ENCODE measurements around the gene SMAD7. TPM values are rescaled to one million over a fixed set of nuclear protein-coding genes. Genes with fewer than 3 reads are reported as not detected.

The SMAD7 gene
- total and polyA plus RNA-seq, 4 experiments from 2014 or later, result 2.7 to 31.2 (median 17.9) TPM

DNA sequence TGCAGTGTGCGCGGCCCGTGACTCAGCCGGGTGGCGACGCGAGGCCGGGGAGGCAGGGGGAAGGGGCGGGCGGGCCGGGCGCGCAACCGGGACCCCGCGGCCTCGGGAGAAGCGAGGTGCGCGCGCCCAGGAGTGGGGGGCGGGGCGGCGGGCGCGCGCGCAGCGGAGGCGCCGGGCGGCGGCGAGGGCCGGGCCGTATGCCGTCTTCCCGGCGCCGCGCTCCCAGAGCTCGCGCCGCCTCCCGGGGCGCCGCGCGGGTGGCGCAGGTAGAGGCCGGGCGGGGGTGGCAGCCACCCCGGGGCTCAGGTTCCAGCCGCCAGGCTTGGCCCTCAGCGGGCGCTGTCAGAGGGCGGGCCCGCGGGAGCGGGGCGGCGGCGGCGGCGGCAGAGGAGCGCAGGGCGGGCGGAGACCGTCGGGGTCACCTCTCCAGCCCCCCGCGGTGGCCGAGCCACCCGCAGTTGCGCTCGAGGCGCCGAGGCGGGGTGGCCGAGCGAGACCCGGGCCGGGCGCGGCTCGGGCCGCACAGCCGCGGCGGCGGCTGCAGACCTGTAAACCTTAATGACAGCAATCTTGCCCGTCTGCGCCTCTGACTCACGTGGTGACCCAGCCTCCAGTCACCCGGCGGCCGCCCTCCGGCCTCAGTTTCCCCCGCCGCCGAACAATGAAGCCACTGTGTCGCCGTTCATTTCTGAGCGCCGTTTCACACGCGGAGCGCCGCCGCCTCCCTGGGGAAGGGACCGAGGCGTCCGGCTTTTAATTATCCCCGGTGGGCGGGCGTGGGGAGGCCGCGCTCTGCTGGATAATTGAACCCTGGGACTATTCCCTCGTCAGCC lies 25.3 kb upstream of the SMAD7 start:
- CTCF ChIA-PET (ENCODE audit: partially characterized antibody), result interaction anchor here (0.6 kb wide), 1 partner anchor 45 kb away, joined by 3 read pairs; no protein-coding TSS in a partner anchor
- Mint-ChIP-seq H3K36me3 (no peaks in the 10 kb centered on the region), H3K27ac (peak overlapping the region in 2 of 7 donors; percentile 67 to 77), H3K4me1 (peaks cover 7 to 15% (median 11%) of the 10 kb centered on the region in 4 donors), H3K27me3 (peaks cover 6 to 9% of the 10 kb centered on the region in 2 donors), H3K9me3 (peaks cover 0 to 2% (median 0%) of the 10 kb centered on the region in 8 donors), H3K4me3 (peak overlapping the region; percentile 80 to 85 (median 83))
- H3K9me3 ChIP-seq (ENCODE audit: control insufficient read depth in 1 of 2, low read length in 2 of 2), result no peaks in the 10 kb centered on the region
- peak overlapping the region in 1 of 2 donors; percentile 57 for H3K4me3 ChIP-seq (ENCODE audit: low read length in 2 of 2)
- peaks cover 4% of the 10 kb centered on the region for H3K4me1 ChIP-seq (ENCODE audit: insufficient read depth, low read length)
- no peaks in the 10 kb centered on the region for H3K36me3 ChIP-seq (ENCODE audit: insufficient read depth, low read length)
- no peaks in the 10 kb centered on the region for H3K27me3 ChIP-seq (ENCODE audit: insufficient read depth, low read length)
- no peak overlapping the region for H3K27ac ChIP-seq (ENCODE audit: low read depth, low read length)
- peak; percentile 47 to 58 (median 49) for DNase-seq
- POLR2A ChIA-PET (ENCODE audit: partially characterized antibody), result interaction anchor here (0.6 to 1.7 kb wide), 5 partner anchors 14 to 24 kb away, joined by 3 to 5 read pairs (median 4); no protein-coding TSS in a partner anchor
- intact Hi-C loops (cut with micrococcal nuclease), result loop anchor here (10.0 kb wide), 1 partner anchor 51 kb away; no protein-coding TSS in a partner anchor

DNA sequence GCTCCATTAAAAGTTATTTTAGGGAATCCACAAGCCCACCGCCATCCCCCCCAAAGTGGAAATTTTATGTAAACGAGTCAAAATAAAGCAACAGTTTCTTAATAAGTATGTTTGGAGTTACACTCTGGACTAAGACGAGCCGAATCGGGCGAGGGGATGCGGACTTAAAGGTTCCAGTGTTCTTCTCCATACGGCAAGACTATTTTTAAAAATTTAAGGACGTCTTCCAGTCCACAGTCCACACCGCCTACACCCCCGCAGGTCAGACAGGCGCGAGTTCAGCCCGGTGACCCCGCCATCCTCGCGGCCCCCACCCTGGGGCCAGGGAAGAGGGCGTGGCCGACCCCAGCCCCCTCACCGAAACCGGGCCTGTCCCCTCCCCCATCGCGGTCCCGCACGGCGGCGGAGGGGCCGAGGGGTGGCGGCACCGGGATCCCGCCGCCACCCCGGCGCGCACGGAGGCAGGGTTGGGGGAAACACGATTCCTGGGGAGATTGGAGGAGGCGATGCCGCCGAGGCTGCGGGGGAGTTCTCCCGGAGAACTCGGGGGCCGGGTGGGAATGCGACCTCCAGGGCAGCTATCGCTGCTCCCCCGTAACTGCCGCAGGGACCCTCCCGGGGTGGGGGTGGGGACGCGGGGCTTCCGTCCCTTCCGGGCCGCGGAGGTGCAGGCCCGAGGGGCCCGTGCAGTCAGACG lies 24.5 kb upstream of the SMAD7 start:
- Mint-ChIP-seq H3K4me1 (peaks cover 7 to 14% (median 10%) of the 10 kb centered on the region in 4 donors), H3K27ac (peak overlapping the region in 4 of 7 donors; percentile 47 to 80 (median 50)), H3K4me3 (peak overlapping the region; percentile 75 to 88 (median 84)), H3K9me3 (peaks cover 0 to 2% (median 0%) of the 10 kb centered on the region in 8 donors), H3K36me3 (no peaks in the 10 kb centered on the region), H3K27me3 (peaks cover 6 to 7% of the 10 kb centered on the region in 2 donors)
- CTCF ChIA-PET (ENCODE audit: partially characterized antibody), result no interaction called here
- H3K27ac ChIP-seq (ENCODE audit: low read depth, low read length), result peak overlapping the region; percentile 6
- H3K4me1 ChIP-seq (ENCODE audit: insufficient read depth, low read length), result peaks cover 4% of the 10 kb centered on the region
- no peaks in the 10 kb centered on the region for H3K36me3 ChIP-seq (ENCODE audit: insufficient read depth, low read length)
- no peaks in the 10 kb centered on the region for H3K27me3 ChIP-seq (ENCODE audit: insufficient read depth, low read length)
- no peaks in the 10 kb centered on the region for H3K9me3 ChIP-seq (ENCODE audit: control insufficient read depth in 1 of 2, low read length in 2 of 2)
- POLR2A ChIA-PET (ENCODE audit: partially characterized antibody), result interaction anchor here (0.6 to 1.3 kb wide), 3 partner anchors 13 to 19 kb away, joined by 3 to 5 read pairs (median 4); no protein-coding TSS in a partner anchor
- H3K4me3 ChIP-seq (ENCODE audit: low read length in 2 of 2), result peak overlapping the region in 1 of 2 donors; percentile 57
- intact Hi-C loops (cut with micrococcal nuclease), result loop anchor here (10.0 kb wide), 1 partner anchor 50 kb away; no protein-coding TSS in a partner anchor
- DNase-seq, result no peak

DNA sequence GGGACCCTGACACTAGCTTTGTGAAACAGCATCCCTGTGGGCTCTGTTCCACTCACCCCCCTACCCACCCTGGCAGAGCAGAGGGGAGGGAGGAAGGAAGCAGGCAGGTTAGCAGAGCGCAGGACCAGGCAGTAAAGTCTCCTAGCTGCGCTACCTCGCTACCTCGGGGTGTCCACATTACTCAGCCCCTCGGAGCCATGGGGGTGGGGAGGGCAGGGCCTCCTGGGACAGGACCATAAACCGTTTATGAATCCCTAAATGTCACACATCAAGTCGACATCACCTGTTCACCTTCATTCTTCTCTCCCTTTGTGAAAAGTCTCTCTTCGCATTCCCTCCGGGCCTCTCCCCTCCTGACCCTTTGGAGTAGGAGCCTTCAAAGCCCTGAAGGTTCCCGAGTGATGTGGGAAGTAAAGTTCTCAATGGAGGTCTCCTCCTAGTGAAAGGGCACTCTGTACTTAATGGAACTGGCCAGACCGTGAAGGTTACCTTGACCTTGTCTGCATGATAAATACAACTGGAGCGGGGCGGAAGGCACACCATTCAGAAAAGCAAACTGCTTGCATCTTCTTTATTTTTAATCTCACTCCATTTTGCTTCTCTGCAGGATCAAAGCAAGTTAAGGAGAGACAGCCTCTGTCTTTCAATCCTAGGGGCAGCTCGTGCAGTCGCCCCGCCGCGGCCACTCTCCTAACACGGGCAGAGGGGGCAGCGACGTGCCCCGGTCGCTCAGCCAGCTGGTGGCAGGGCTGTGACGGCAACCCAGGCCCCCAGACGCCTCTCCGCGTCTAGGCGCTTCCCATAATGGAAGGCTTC lies 23.7 kb upstream of the SMAD7 start:
- H3K4me3 Mint-ChIP-seq, result peak overlapping the region; percentile 57 to 88 (median 84)
- Histone ChIP-seq H3K9me3 (ENCODE audit: control insufficient read depth in 1 of 2, low read length in 2 of 2) (no peaks in the 10 kb centered on the region), H3K36me3 (ENCODE audit: insufficient read depth, low read length) (no peaks in the 10 kb centered on the region), H3K4me1 (ENCODE audit: insufficient read depth, low read length) (peaks cover 4% of the 10 kb centered on the region), H3K27me3 (ENCODE audit: insufficient read depth, low read length) (no peaks in the 10 kb centered on the region), H3K27ac (ENCODE audit: low read depth, low read length) (no peak overlapping the region), H3K4me3 (ENCODE audit: low read length in 2 of 2) (no peak overlapping the region)
- H3K36me3 Mint-ChIP-seq, result no peaks in the 10 kb centered on the region
- no peak for DNase-seq
- peaks cover 0 to 2% (median 0%) of the 10 kb centered on the region in 8 donors for H3K9me3 Mint-ChIP-seq
- peaks cover 7 to 14% (median 9%) of the 10 kb centered on the region in 4 donors for H3K4me1 Mint-ChIP-seq
- H3K27ac Mint-ChIP-seq, result peak overlapping the region in 4 of 7 donors; percentile 44 to 80 (median 62)
- intact Hi-C loops (cut with micrococcal nuclease), result loop anchor here (5.0 to 10.0 kb wide), 2 partner anchors 50 to 197 kb away; no protein-coding TSS in a partner anchor
- H3K27me3 Mint-ChIP-seq, result peaks cover 4 to 6% of the 10 kb centered on the region in 2 donors
- POLR2A ChIA-PET (ENCODE audit: partially characterized antibody), result interaction anchor here (0.9 kb wide), 1 partner anchor 23 kb away, joined by 3 read pairs; the partner anchor contains the start of gene SMAD7
- CTCF ChIA-PET (ENCODE audit: partially characterized antibody), result no interaction called here

DNA sequence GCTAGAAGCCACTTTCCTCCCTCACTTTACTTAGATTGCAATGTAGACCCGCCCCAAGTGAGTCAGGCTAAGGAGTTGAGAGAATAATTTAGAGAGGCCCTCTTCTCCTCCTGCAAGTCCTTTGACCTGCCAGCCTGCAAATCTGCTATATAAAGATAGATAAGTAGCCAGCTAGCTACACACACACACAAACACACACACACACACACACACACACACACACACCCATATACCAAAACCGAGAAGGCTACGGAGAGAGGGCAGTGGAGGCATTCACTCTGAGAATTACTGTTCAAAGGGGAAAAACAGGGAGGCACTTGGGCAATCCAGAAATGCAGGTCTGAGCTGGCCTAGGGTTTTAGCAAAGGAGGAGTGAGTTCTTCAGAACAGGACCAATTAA lies 23.0 kb upstream of the SMAD7 start:
- Histone ChIP-seq H3K27me3 (ENCODE audit: insufficient read depth, low read length) (no peaks in the 10 kb centered on the region), H3K9me3 (ENCODE audit: control insufficient read depth in 1 of 2, low read length in 2 of 2) (no peaks in the 10 kb centered on the region), H3K4me3 (ENCODE audit: low read length in 2 of 2) (no peak overlapping the region), H3K4me1 (ENCODE audit: insufficient read depth, low read length) (peaks cover 4% of the 10 kb centered on the region), H3K27ac (ENCODE audit: low read depth, low read length) (no peak overlapping the region), H3K36me3 (ENCODE audit: insufficient read depth, low read length) (no peaks in the 10 kb centered on the region)
- Mint-ChIP-seq H3K4me3 (peak overlapping the region in 6 of 8 donors; percentile 4 to 65 (median 26)), H3K27ac (peak overlapping the region in 3 of 7 donors; percentile 11 to 62 (median 38)), H3K4me1 (peaks cover 5 to 17% (median 9%) of the 10 kb centered on the region in 4 donors), H3K9me3 (peaks cover 0 to 2% (median 0%) of the 10 kb centered on the region in 8 donors), H3K27me3 (peaks cover 4 to 6% of the 10 kb centered on the region in 2 donors), H3K36me3 (no peaks in the 10 kb centered on the region)
- POLR2A ChIA-PET (ENCODE audit: partially characterized antibody), result interaction anchor here (0.9 kb wide), 1 partner anchor 22 kb away, joined by 3 read pairs; the partner anchor contains the start of gene SMAD7
- CTCF ChIA-PET (ENCODE audit: partially characterized antibody), result no interaction called here
- intact Hi-C loops (cut with micrococcal nuclease), result loop anchor here (5.0 to 10.0 kb wide), 2 partner anchors 49 to 196 kb away; no protein-coding TSS in a partner anchor
- DNase-seq, result no peak

DNA sequence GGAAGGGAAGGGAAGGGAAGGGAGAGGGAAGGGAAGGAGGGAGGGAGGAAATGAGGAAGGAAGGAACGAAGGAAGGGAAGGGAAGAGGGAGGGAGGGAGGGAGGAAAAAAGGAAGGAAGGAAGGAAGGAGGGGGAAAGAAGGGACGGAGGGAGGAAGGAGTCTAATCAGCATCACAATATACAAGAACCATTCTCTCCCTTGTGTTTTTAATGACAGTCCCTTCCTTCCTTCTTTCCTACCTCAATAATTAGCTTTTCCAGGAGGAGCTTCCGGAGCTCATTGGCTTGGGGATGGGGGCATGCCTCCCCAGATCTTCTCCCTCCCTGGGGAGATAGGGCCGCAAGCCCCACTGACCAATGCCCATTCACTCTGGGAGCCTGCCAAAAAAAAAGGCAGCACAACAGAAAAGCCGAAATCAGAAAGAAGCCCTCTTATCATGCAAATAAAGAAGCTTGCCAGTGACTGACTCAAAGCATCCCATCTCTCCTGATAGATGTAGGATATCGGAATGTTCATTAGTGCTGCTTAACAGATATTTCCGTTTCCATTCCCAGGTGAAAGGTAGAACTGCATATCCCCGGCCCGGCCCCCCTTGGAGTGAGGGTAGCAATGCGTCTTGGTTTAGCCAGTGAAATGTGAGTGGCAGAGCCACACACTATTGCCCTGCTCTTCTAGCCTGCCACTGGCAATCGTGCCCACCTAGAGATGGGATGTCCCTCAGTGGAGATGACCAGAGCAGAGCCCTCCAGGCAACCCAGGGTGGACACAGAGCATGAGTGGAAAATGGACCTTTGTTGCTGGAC lies 17.8 kb upstream of the SMAD7 start:
- intact Hi-C loops (cut with micrococcal nuclease), result no loop called here
- no peak for DNase-seq
- Mint-ChIP-seq H3K4me3 (no peak overlapping the region), H3K36me3 (no peaks in the 10 kb centered on the region), H3K27me3 (peaks cover 0 to 2% of the 10 kb centered on the region in 2 donors), H3K9me3 (peaks cover 0 to 1% (median 0%) of the 10 kb centered on the region in 8 donors), H3K4me1 (peaks cover 0 to 4% (median under 1%) of the 10 kb centered on the region in 4 donors), H3K27ac (no peak overlapping the region)
- no peaks in the 10 kb centered on the region for H3K4me1 ChIP-seq (ENCODE audit: insufficient read depth, low read length)
- no peak overlapping the region for H3K4me3 ChIP-seq (ENCODE audit: low read length in 2 of 2)
- H3K27me3 ChIP-seq (ENCODE audit: insufficient read depth, low read length), result no peaks in the 10 kb centered on the region
- ChIA-PET CTCF (ENCODE audit: partially characterized antibody) (no interaction called here), POLR2A (ENCODE audit: partially characterized antibody) (interaction anchor here (1.4 kb wide), 1 partner anchor 28 kb away, joined by 3 read pairs; no protein-coding TSS in a partner anchor)
- H3K36me3 ChIP-seq (ENCODE audit: insufficient read depth, low read length), result no peaks in the 10 kb centered on the region
- no peak overlapping the region for H3K27ac ChIP-seq (ENCODE audit: low read depth, low read length)
- no peaks in the 10 kb centered on the region for H3K9me3 ChIP-seq (ENCODE audit: control insufficient read depth in 1 of 2, low read length in 2 of 2)

DNA sequence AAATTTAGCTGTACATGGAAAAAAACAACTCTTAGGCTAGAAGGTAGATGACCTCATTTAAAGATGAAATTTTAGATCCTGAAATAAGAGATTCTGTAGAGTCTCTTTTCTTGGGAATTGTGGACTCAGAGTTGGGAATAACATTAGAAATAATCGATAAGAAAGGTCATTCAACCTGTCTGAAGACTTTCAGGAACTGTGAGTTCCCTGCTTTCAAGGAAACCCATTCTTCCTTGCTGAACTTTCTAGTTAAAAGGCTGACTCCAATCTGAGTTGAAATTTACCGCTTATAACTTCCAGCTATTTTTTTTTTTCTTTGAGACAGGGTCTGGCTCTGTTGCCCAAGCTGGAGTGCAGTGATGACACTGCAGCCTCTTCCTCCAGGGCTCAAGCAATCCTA lies 16.8 kb upstream of the SMAD7 start:
- DNase-seq, result no peak

More for the DNA sequence above, 16.8 kb upstream of the SMAD7 start:
- Histone ChIP-seq H3K4me1 (ENCODE audit: insufficient read depth, low read length) (peaks cover 5% of the 10 kb centered on the region), H3K4me3 (ENCODE audit: low read length in 2 of 2) (no peak overlapping the region), H3K27ac (ENCODE audit: low read depth, low read length) (no peak overlapping the region), H3K9me3 (ENCODE audit: control insufficient read depth in 1 of 2, low read length in 2 of 2) (no peaks in the 10 kb centered on the region), H3K36me3 (ENCODE audit: insufficient read depth, low read length) (no peaks in the 10 kb centered on the region), H3K27me3 (ENCODE audit: insufficient read depth, low read length) (no peaks in the 10 kb centered on the region)
- H3K27ac Mint-ChIP-seq, result peak overlapping the region in 1 of 7 donors; percentile 10
- no peak overlapping the region for H3K4me3 Mint-ChIP-seq
- H3K9me3 Mint-ChIP-seq, result peaks cover 0 to 1% (median 0%) of the 10 kb centered on the region in 8 donors
- intact Hi-C loops (cut with micrococcal nuclease), result no loop called here
- ChIA-PET CTCF (ENCODE audit: partially characterized antibody) (no interaction called here), POLR2A (ENCODE audit: partially characterized antibody) (interaction anchor here (1.4 kb wide), 1 partner anchor 27 kb away, joined by 3 read pairs; no protein-coding TSS in a partner anchor)
- peaks cover 0 to 2% of the 10 kb centered on the region in 2 donors for H3K27me3 Mint-ChIP-seq
- H3K4me1 Mint-ChIP-seq, result peaks cover 3 to 12% (median 8%) of the 10 kb centered on the region in 4 donors
- no peaks in the 10 kb centered on the region for H3K36me3 Mint-ChIP-seq

Measured in CD4-positive, alpha-beta memory T cell (primary cell).